A549 (cell line): ENCODE data around the gene HTR3D.

Source experiments
- BCL3 ChIP-seq: fragments of >200 bp; sonication (Bioruptor Twin); formaldehyde crosslinking; IDR thresholded peaks from 3 replicates; pipeline ENCODE4 v1.6.1; 2016
- CEBPB ChIP-seq, 2 experiments: fragments of >200 bp in 1 of 2; sonication (Bioruptor Twin) in 1 of 2; formaldehyde crosslinking in 1 of 2; IDR thresholded peaks; 2 replicates each; pipeline ENCODE4 v1.6.1; 2012 to 2016
- CHD4 ChIP-seq: fragments of 200-600 bp; sonication (generic); IDR thresholded peaks from 2 replicates; pipeline ENCODE4 v1.6.1; 2016; ENCODE audit warnings: antibody characterized with exemption, mild to moderate bottlenecking, borderline replicate concordance
- CTCF ChIP-seq: fragments of >200 bp; sonication (Bioruptor Twin); formaldehyde crosslinking; IDR thresholded peaks from 3 replicates; pipeline ENCODE4 v1.5.1; 2016
- HOXA7 ChIP-seq: fragments of 250-450 bp; sonication (Bioruptor Pico); IDR thresholded peaks from 2 replicates; pipeline ENCODE4 v1.5.0; 2020; ENCODE audit warnings: mild to moderate bottlenecking, moderate library complexity
- JUN ChIP-seq, 2 experiments: fragments of >200 bp; sonication (Bioruptor Twin); formaldehyde crosslinking; IDR thresholded peaks; 2 replicates in 1 of 2; 3 replicates in 1 of 2; pipeline ENCODE4 v1.6.1; 2016 to 2017
- MAFK ChIP-seq: fragments of 450-650 bp; IDR thresholded peaks from 2 replicates; pipeline ENCODE4 v1.6.1; 2014; ENCODE audit not compliant: partially characterized antibody
- POLR2A ChIP-seq: IDR thresholded peaks from 2 replicates; pipeline ENCODE4 v1.6.1; 2012; ENCODE audit warnings: mild to moderate bottlenecking, low read length
- RAD21 ChIP-seq, 2 experiments: fragments of >200 bp in 1 of 2; sonication (Bioruptor Twin) in 1 of 2; formaldehyde crosslinking in 1 of 2; IDR thresholded peaks in 1 of 2; conservative IDR thresholded peaks in 1 of 2; 2 replicates in 1 of 2; 3 replicates in 1 of 2; pipeline ENCODE4 v1.6.1; 2012 to 2018; ENCODE audit warnings: inconsistent platforms in 1 of 2
- REST ChIP-seq: fragments of 200-600 bp; sonication (generic); IDR thresholded peaks from 2 replicates; pipeline ENCODE4 v1.6.1; 2016; ENCODE audit warnings: antibody characterized with exemption, mild to moderate bottlenecking, moderate library complexity
- SMC3 ChIP-seq: fragments of >200 bp; sonication (Bioruptor Twin); formaldehyde crosslinking; IDR thresholded peaks from 3 replicates; pipeline ENCODE4 v1.6.1; 2018; ENCODE audit warnings: inconsistent platforms
- USF2 ChIP-seq: fragments of 450-650 bp; IDR thresholded peaks from 2 replicates; pipeline ENCODE4 v1.6.1; 2014; ENCODE audit warnings: antibody characterized with exemption

GRCh38 chr3:184042617-184043016 is 11.1 kb downstream of the HTR3D start:
- TF ChIP-seq CTCF (no peak), CHD4 (no peak), MAFK (no peak), USF2 (no peak), HOXA7 (CRISPR knock-in tag) (no peak), POLR2A (no peak), RAD21 (conservative IDR thresholded peaks at IDR 0.05 in 1 of 2, IDR thresholded peaks at IDR 0.05 in 1 of 2) (no peak), REST (no peak), CEBPB (IDR thresholded peaks at IDR 0.05) (no peak), JUN (IDR thresholded peaks at IDR 0.05) (no peak), BCL3 (no peak), SMC3 (no peak)
